Measurements from ENCODE around the gene KIF16B.

Gene KIF16B

DNA sequence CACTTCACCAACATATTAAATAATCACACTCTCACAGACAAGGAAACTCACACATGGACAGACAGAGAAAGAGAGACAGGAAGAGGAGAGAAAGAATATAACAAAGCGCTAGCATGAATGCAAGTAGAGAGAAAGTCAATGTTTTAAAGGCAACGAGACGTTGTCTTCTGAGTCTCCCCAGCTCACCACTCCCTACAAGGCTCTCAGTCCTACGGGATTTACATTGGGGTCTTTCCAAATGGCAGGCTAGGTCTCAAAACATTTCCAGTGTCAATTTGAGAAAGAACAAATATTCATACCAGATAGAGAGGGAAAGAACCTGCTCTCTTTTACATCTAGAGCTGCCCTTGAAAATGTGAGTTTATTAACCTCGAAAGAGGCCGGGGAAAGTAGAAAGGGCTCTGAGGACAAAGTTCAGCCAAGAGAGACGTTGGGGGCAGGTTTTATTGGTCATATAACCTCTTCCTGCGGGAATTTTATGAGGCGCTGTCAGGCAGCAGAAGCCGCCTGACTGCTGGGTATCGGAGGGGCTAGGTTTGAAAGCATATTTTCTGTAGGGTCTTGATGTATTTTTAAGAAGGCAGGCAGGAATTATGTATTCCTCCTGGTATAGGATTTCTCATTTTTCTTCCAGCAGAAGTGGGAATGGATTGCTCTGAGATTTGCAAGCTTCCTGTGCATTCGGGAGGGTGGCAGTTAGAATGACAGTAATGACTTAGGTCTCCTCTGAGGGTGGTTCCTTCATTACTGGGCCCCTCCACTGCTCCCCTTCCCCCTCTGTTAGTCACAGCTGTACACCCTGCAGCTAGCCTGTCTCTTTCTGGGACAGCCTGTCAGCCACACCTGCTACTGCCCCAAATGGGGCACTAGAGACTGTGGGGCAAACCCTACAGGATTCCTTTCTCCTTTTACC is 34.4 kb upstream of the KIF16B start:
- TF ChIP-seq, protein P1, sequence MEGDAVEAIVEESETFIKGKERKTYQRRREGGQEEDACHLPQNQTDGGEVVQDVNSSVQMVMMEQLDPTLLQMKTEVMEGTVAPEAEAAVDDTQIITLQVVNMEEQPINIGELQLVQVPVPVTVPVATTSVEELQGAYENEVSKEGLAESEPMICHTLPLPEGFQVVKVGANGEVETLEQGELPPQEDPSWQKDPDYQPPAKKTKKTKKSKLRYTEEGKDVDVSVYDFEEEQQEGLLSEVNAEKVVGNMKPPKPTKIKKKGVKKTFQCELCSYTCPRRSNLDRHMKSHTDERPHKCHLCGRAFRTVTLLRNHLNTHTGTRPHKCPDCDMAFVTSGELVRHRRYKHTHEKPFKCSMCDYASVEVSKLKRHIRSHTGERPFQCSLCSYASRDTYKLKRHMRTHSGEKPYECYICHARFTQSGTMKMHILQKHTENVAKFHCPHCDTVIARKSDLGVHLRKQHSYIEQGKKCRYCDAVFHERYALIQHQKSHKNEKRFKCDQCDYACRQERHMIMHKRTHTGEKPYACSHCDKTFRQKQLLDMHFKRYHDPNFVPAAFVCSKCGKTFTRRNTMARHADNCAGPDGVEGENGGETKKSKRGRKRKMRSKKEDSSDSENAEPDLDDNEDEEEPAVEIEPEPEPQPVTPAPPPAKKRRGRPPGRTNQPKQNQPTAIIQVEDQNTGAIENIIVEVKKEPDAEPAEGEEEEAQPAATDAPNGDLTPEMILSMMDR (IDR thresholded peaks at IDR 0.05): no peak

DNA sequence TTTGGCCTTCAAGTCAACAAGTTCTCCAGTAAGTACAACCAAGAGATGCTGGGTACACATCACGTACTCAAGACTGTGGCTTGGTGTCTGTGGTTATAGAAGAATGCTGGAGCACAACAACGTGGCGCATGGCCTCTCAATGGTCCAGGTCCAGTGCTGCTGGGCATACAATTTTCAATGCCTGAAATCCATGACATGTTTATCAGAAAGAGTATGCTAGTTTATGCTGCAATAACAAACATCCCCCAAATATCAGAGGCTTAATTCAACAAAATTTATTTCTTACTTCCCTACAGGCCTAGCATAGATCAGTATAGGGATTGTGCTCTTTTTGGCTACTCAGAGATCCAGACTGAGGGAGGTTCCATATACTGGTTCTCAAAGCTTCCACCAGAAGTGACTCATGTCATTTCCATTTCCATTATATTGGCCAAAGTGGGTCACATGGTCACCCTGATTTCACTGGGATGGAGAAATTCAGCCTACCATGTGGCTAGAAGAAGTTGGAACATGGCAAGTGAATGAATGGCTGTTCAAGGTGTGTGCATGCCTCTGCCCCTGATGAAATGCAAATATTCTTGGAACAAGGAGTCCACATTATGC is 33.3 kb upstream of the KIF16B start:
- TF ChIP-seq, protein P1 (IDR thresholded peaks at IDR 0.05): no peak

DNA sequence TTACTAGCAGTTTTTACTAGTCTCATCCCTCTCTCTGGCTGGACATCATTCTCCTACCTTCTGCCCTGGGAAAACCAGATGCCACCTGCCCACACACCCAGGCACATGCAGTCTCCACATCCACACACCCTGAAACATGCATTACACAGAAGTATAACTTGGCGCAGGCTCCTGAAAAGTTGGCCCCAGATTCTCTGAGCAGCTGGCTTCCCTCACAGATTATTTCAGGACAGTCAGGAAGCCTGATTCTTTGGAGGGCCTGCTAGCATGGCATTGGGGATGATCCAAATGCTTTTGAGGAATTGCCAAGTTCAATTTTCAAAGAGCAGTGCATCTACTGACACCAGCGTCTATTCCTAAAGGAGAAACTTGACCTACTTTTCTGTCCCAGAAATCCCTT is 27.8 kb upstream of the KIF16B start:
- TF ChIP-seq, protein P1 (IDR thresholded peaks at IDR 0.05): no peak

DNA sequence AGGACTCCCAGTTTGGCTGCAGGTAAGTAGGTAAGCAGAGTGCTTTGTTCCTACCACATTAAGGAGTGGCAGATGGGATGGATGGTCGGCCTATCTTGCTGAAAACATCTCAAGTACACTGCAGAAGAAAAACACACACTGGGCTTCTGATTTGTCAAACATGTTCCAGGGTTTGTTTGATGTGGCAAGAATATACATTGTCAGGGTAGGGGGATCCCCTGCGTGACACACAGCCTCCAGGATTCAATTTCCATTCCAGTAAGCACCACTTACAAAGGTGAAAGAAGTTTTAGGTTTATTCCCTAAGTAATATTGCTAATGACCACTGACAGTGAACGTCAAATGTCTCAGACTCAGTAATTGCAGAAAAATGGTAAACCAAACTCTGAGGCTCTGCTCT is 26.0 kb upstream of the KIF16B start:
- TF ChIP-seq, protein P1 (IDR thresholded peaks at IDR 0.05): no peak

DNA sequence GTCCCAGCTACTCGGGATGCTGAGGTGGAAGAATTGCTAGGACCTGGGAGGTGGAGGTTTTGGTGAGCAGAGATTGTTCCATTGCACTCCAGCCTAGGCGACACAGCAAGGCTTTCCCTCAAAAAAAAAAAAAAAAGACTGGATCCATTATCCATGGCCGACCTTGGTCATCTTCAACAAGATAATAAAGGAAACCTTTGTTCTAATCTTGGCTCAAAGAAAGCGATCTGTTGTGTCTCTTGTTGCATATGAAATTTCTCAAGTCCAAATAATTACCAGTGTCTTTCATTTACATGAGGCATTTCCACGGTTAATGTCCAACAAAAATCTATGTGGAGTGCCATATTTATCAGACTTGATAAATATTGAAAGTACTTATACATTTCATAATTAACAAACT is 23.7 kb upstream of the KIF16B start:
- TF ChIP-seq, protein P1 (IDR thresholded peaks at IDR 0.05): no peak

DNA sequence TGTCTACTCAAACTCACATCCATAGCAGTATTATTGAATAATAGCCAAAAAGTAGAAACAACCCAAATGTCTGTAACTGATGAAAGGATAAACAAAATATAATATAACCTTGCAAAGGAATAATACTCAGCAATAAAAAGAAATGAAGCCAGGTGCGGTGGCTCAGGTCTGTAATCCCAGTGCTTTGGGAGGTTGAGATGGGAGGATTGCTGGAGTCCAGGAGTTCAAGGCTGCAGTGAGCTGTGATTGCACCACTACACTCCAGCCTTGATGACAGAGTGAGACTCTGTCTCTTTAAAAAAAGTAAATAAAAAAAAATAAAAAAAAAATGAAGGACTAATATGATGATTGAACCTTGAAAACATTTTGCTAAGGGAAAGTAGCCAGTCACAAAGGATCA is 22.1 kb upstream of the KIF16B start:
- TF ChIP-seq, protein P1 (IDR thresholded peaks at IDR 0.05): no peak

DNA sequence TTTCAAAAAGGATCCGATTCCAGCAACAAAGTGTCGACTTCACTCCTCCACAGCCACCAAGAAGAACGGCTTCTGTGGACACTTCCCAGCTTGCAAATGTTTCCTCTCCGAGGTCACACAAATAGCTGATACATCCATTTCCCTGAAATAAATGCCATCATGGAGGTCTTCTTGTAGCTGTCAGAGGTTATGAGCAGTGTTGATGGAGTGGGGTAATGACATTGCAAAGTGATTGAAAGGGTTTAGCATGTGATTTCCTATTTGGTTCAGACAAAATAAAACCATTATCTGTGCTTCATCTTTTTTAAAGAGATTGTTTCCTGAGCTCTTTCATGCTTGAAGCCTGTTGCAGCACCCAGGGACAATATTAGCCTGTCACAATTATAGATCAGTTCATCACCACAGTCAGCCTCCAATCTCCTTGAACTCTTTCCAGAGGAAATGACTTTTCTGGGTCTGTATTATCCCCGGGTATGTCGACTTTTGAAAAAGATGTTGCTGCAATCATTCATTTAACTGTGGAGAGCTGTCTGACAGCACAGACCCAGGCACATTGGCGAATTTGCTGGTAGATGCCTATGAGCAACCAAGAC is 16.9 kb upstream of the KIF16B start:
- TF ChIP-seq, protein P1 (IDR thresholded peaks at IDR 0.05): no peak

All from LNCAP (cell line).